PFSK-1 (cell line): ENCODE data around the gene TGM4.

Experiments
- FOXP2 ChIP-seq: optimal IDR thresholded peaks from 2 replicates; pipeline ENCODE3; 2011; ENCODE audit warnings: borderline replicate concordance, control low read depth, inconsistent platforms; ENCODE audit not compliant: insufficient read depth; ENCODE audit errors: extremely low read length, extremely low read depth
- POLR2AphosphoS5 ChIP-seq: IDR thresholded peaks from 2 replicates; pipeline ENCODE4 v1.6.1; 2012; ENCODE audit warnings: low read depth, mild to moderate bottlenecking, control low read depth, low read length, moderate library complexity
- SIN3A ChIP-seq: IDR thresholded peaks from 2 replicates; pipeline ENCODE4 v1.6.1; 2012; ENCODE audit warnings: mild to moderate bottlenecking, low read length, moderate library complexity, borderline replicate concordance; ENCODE audit not compliant: insufficient read depth
- TAF1 ChIP-seq: IDR thresholded peaks from 2 replicates; pipeline ENCODE4 v1.6.1; 2012; ENCODE audit warnings: low read length, control low read depth, borderline replicate concordance; ENCODE audit not compliant: insufficient read depth
- TF ChIP-seq, protein P1 (sequence below), 2 experiments: IDR thresholded peaks; 2 replicates each; pipeline versions ENCODE4 v1.6.1 to v1.8.0; 2011 to 2012; ENCODE audit warnings: low read depth in 2 of 2, low read length in 2 of 2, control low read depth in 1 of 2, inconsistent platforms in 1 of 2, mild to moderate bottlenecking in 1 of 2, moderate library complexity in 1 of 2; ENCODE audit not compliant: insufficient read depth in 1 of 2

TGM4 gene

DNA sequence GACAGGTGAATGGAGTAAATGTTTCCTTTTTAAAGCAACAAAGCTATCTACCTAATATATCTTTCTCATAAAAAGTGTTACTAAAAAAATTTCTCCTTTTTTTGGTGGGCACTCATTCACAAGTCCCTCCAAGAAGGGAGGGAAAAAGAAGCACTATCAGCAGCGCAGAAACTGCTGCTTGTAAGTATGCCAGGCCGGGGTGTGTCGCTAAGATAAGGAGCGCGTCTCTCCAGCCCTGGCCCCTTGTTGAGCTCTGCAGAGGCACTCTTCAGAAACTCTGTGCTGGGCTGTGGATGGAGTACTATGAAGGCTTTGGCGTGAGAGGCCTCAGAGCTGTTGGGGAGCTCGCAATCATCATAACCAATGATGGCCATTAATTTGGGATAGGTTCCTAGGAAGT is 52.5 kb downstream of the TGM4 start:
- TF ChIP-seq POLR2AphosphoS5 (no peak), SIN3A (no peak), FOXP2 (no peak), TAF1 (no peak)
- TF ChIP-seq, protein P1, sequence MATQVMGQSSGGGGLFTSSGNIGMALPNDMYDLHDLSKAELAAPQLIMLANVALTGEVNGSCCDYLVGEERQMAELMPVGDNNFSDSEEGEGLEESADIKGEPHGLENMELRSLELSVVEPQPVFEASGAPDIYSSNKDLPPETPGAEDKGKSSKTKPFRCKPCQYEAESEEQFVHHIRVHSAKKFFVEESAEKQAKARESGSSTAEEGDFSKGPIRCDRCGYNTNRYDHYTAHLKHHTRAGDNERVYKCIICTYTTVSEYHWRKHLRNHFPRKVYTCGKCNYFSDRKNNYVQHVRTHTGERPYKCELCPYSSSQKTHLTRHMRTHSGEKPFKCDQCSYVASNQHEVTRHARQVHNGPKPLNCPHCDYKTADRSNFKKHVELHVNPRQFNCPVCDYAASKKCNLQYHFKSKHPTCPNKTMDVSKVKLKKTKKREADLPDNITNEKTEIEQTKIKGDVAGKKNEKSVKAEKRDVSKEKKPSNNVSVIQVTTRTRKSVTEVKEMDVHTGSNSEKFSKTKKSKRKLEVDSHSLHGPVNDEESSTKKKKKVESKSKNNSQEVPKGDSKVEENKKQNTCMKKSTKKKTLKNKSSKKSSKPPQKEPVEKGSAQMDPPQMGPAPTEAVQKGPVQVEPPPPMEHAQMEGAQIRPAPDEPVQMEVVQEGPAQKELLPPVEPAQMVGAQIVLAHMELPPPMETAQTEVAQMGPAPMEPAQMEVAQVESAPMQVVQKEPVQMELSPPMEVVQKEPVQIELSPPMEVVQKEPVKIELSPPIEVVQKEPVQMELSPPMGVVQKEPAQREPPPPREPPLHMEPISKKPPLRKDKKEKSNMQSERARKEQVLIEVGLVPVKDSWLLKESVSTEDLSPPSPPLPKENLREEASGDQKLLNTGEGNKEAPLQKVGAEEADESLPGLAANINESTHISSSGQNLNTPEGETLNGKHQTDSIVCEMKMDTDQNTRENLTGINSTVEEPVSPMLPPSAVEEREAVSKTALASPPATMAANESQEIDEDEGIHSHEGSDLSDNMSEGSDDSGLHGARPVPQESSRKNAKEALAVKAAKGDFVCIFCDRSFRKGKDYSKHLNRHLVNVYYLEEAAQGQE (IDR thresholded peaks at IDR 0.05; ENCODE audit: insufficient read depth in 1 of 2, low read depth in 2 of 2, low read length in 2 of 2), result no peak

DNA sequence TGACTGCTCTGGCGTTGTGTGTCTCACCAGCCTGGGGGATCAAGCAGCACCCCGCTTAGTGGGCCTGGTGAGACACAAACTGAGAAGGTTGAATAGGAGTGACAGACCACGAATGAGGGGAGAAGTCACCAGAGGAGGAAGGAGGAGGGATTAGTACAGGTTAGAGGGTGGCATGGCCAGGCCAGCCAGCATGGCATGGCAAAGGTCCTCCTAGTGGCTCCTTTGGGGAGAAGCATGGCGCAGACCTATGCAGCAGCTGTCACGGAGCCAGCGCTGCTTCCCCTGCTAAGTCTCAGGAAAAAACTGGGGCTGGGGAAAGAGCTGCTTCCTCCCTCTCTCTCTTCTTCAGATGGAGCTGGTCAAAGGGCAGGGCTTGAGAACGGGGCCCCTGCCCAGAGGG is 53.0 kb downstream of the TGM4 start:
- TF ChIP-seq, protein P1 (IDR thresholded peaks at IDR 0.05; ENCODE audit: insufficient read depth in 1 of 2, low read depth in 2 of 2, low read length in 2 of 2), result no peak
- TF ChIP-seq FOXP2 (no peak), TAF1 (no peak), POLR2AphosphoS5 (no peak), SIN3A (no peak)

DNA sequence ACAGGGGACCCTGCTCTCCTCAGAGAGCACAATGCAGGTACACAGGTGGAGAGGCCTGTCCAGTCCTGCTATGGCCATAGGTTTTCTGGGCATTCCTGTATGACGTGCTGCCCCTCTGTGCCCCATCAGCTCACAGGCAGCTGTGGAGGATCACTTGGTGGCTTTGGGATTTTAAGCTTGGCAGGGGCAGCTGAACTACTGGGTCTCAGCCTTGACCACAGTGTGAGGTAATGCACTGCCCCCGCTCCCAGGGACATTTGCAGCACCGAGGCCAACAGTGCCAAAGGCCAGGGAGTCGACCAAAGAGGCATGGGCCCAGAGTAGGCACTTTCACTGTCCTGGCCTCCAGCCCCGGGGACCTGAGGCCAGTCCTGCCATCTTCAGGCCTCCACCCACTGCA is 55.4 kb downstream of the TGM4 start:
- TF ChIP-seq SIN3A (no peak), POLR2AphosphoS5 (no peak), FOXP2 (no peak), TAF1 (no peak)
- TF ChIP-seq, protein P1 (IDR thresholded peaks at IDR 0.05; ENCODE audit: insufficient read depth in 1 of 2, low read depth in 2 of 2, low read length in 2 of 2), result no peak

DNA sequence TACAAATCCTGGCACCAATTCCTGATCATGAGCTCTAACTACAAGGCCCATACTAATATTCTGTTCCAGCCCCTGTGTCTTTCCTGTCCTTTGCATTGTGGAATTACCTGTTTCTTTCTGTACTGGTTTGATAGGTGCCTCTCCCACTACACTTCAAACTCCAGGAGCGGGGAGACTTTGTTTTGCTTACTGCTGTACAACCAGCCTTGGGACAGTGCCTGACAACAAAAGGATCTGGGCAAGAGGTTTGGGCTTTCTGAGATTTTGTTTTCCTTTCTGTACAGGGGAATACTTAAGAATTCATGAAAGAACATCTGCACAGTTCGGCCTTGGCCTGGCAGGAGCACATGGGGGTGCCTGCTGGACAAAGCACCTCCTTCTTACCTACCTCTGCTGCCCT is 56.5 kb downstream of the TGM4 start:
- TF ChIP-seq TAF1, result no peak
- TF ChIP-seq, protein P1 (IDR thresholded peaks at IDR 0.05; ENCODE audit: insufficient read depth in 1 of 2, low read depth in 2 of 2, low read length in 2 of 2), result no peak
- no peak for TF ChIP-seq SIN3A
- no peak for TF ChIP-seq POLR2AphosphoS5
- TF ChIP-seq FOXP2, result no peak

DNA sequence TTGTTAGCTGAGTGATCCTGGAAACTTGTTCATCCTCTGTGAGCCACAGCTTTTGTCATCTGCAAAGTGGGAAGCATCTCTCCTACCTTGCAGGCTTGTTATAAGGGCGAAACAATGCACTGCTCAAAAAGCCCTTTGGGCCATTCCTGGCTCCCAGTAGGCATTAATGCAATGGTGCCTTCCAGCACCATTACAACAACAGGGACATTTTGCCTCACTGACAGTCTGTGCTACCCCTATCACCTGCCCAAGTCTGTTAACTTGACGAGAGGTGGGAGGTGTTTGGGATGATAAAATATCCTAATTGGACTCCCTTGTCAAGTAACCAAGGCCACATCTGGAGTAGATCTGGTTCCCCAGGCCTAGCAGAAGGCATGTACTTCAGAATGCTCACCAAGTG is 57.4 kb downstream of the TGM4 start:
- TF ChIP-seq TAF1 (no peak), POLR2AphosphoS5 (no peak), SIN3A (no peak)
- TF ChIP-seq, protein P1 (IDR thresholded peaks at IDR 0.05; ENCODE audit: insufficient read depth in 1 of 2, low read depth in 2 of 2, low read length in 2 of 2), result no peak
